ENCODE measurements around the gene TMEM108.
A peak's percentile ranks its signal among the peaks of the same experiment; 100 is the strongest.

TMEM108 gene

DNA sequence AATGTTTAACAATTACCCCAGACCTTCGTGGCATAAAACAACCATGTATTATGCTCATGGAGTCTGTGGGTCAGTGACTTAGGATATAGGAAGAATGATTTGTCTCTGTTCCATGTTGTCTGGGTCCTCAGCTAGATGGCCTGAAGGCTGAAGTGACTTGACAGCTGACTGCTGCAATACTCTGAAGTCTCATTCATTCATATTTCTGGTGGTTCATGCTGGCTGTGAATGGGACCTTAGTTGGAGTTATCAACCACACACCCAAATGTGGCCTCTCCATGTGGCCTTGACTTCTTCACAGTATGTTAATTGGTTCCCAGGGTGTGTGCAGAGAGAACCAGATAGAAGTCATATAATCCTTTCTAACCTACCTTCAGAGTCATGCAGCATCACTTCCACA is 216.5 kb downstream of the TMEM108 start (continued):
- TF ChIP-seq, protein P1, sequence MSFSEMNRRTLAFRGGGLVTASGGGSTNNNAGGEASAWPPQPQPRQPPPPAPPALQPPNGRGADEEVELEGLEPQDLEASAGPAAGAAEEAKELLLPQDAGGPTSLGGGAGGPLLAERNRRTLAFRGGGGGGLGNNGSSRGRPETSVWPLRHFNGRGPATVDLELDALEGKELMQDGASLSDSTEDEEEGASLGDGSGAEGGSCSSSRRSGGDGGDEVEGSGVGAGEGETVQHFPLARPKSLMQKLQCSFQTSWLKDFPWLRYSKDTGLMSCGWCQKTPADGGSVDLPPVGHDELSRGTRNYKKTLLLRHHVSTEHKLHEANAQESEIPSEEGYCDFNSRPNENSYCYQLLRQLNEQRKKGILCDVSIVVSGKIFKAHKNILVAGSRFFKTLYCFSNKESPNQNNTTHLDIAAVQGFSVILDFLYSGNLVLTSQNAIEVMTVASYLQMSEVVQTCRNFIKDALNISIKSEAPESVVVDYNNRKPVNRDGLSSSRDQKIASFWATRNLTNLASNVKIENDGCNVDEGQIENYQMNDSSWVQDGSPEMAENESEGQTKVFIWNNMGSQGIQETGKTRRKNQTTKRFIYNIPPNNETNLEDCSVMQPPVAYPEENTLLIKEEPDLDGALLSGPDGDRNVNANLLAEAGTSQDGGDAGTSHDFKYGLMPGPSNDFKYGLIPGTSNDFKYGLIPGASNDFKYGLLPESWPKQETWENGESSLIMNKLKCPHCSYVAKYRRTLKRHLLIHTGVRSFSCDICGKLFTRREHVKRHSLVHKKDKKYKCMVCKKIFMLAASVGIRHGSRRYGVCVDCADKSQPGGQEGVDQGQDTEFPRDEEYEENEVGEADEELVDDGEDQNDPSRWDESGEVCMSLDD (tag by site-specific recombination; IDR thresholded peaks at IDR 0.05) = no peak

DNA sequence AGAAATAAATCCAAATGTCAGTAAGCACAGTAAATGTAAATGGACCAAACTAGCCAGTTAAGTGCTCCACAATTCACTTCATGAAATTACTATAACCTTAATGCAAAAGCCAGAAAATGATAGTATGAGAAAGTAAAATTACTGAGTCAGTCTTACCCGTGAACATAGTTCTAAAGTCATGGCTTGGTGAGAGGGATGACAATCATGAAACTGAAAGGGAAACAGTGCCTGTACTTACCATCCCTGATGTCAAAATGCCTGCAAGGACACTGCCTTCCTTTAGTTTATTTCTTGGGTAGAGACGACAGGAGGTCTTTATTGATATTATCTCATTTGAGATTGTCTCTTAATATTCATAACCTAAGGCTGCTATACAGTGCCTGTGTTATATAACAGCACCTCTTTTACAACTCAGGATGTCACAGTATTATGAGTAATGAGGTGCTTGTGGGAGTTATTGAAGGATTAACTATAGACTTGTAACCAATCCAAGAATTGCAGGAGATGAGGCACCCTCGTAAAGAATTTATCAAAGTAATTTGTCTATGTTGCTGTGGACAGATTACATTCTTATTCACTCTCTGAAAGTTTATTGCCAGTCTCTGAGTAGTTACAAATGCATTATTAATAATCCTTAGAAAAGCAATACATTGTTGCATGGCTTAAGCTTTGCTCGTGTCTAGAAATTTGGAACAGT is 218.7 kb downstream of the TMEM108 start:
- H3K36me3 ChIP-seq (ENCODE audit: control insufficient read depth in 2 of 2, insufficient read depth in 1 of 2, low read length in 2 of 2) = no peaks in the 10 kb centered on the region
- CTCF ChIA-PET = interaction anchor here (1.3 kb wide), 1 partner anchor 18 kb away, joined by 3 read pairs; no protein-coding TSS in a partner anchor
- H3K27ac ChIP-seq (ENCODE audit: extremely low read depth, low read depth, low read length) = no peak overlapping the region
- H3K9me3 ChIP-seq (ENCODE audit: control insufficient read depth, insufficient read depth, low read depth, low read length) = no peaks in the 10 kb centered on the region
- POLR2A ChIA-PET = no interaction called here
- H3K4me3 ChIP-seq (ENCODE audit: low read depth, low read length) = no peak overlapping the region
- H3K4me1 ChIP-seq (ENCODE audit: control insufficient read depth, insufficient read depth, low read length) = no peaks in the 10 kb centered on the region
- TF ChIP-seq, protein P2, sequence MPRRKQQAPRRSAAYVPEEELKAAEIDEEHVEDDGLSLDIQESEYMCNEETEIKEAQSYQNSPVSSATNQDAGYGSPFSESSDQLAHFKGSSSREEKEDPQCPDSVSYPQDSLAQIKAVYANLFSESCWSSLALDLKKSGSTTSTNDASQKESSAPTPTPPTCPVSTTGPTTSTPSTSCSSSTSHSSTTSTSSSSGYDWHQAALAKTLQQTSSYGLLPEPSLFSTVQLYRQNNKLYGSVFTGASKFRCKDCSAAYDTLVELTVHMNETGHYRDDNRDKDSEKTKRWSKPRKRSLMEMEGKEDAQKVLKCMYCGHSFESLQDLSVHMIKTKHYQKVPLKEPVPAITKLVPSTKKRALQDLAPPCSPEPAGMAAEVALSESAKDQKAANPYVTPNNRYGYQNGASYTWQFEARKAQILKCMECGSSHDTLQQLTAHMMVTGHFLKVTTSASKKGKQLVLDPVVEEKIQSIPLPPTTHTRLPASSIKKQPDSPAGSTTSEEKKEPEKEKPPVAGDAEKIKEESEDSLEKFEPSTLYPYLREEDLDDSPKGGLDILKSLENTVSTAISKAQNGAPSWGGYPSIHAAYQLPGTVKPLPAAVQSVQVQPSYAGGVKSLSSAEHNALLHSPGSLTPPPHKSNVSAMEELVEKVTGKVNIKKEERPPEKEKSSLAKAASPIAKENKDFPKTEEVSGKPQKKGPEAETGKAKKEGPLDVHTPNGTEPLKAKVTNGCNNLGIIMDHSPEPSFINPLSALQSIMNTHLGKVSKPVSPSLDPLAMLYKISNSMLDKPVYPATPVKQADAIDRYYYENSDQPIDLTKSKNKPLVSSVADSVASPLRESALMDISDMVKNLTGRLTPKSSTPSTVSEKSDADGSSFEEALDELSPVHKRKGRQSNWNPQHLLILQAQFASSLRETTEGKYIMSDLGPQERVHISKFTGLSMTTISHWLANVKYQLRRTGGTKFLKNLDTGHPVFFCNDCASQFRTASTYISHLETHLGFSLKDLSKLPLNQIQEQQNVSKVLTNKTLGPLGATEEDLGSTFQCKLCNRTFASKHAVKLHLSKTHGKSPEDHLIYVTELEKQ (tag by site-specific recombination; IDR thresholded peaks at IDR 0.05; ENCODE audit: borderline replicate concordance) = 0 out of 2 replicates have a peak, but pooled peaks have one; percentile 64
- TF ChIP-seq OSR2 (tag by site-specific recombination; IDR thresholded peaks at IDR 0.05) = peak; percentile 49; the same call in 1 of the 2 replicates
- TF ChIP-seq, protein P3, sequence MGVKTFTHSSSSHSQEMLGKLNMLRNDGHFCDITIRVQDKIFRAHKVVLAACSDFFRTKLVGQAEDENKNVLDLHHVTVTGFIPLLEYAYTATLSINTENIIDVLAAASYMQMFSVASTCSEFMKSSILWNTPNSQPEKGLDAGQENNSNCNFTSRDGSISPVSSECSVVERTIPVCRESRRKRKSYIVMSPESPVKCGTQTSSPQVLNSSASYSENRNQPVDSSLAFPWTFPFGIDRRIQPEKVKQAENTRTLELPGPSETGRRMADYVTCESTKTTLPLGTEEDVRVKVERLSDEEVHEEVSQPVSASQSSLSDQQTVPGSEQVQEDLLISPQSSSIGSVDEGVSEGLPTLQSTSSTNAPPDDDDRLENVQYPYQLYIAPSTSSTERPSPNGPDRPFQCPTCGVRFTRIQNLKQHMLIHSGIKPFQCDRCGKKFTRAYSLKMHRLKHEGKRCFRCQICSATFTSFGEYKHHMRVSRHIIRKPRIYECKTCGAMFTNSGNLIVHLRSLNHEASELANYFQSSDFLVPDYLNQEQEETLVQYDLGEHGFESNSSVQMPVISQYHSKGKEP (tag by site-specific recombination; IDR thresholded peaks at IDR 0.05) = peak; percentile 64; the same call in 1 of the 2 replicates
- peak; percentile 62; the same call in 1 of the 2 replicates for TF ChIP-seq FEZF1 (tag by site-specific recombination; IDR thresholded peaks at IDR 0.05)
- TF ChIP-seq SCRT1 (tag by site-specific recombination; IDR thresholded peaks at IDR 0.05; ENCODE audit: borderline replicate concordance) = peak; percentile 17; the same call in 1 of the 2 replicates
- TF ChIP-seq, protein P4, sequence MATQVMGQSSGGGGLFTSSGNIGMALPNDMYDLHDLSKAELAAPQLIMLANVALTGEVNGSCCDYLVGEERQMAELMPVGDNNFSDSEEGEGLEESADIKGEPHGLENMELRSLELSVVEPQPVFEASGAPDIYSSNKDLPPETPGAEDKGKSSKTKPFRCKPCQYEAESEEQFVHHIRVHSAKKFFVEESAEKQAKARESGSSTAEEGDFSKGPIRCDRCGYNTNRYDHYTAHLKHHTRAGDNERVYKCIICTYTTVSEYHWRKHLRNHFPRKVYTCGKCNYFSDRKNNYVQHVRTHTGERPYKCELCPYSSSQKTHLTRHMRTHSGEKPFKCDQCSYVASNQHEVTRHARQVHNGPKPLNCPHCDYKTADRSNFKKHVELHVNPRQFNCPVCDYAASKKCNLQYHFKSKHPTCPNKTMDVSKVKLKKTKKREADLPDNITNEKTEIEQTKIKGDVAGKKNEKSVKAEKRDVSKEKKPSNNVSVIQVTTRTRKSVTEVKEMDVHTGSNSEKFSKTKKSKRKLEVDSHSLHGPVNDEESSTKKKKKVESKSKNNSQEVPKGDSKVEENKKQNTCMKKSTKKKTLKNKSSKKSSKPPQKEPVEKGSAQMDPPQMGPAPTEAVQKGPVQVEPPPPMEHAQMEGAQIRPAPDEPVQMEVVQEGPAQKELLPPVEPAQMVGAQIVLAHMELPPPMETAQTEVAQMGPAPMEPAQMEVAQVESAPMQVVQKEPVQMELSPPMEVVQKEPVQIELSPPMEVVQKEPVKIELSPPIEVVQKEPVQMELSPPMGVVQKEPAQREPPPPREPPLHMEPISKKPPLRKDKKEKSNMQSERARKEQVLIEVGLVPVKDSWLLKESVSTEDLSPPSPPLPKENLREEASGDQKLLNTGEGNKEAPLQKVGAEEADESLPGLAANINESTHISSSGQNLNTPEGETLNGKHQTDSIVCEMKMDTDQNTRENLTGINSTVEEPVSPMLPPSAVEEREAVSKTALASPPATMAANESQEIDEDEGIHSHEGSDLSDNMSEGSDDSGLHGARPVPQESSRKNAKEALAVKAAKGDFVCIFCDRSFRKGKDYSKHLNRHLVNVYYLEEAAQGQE (tag by site-specific recombination; IDR thresholded peaks at IDR 0.05) = no peak
- peak; percentile 24; the same call in 1 of the 2 replicates for TF ChIP-seq SP2 (tag by site-specific recombination; IDR thresholded peaks at IDR 0.05)
- TF ChIP-seq ZNF23 (tag by site-specific recombination; IDR thresholded peaks at IDR 0.05; ENCODE audit: borderline replicate concordance) = no peak
- no peak for TF ChIP-seq KLF9 (tag by site-specific recombination; IDR thresholded peaks at IDR 0.05; ENCODE audit: low read depth)
- TF ChIP-seq, protein P5, sequence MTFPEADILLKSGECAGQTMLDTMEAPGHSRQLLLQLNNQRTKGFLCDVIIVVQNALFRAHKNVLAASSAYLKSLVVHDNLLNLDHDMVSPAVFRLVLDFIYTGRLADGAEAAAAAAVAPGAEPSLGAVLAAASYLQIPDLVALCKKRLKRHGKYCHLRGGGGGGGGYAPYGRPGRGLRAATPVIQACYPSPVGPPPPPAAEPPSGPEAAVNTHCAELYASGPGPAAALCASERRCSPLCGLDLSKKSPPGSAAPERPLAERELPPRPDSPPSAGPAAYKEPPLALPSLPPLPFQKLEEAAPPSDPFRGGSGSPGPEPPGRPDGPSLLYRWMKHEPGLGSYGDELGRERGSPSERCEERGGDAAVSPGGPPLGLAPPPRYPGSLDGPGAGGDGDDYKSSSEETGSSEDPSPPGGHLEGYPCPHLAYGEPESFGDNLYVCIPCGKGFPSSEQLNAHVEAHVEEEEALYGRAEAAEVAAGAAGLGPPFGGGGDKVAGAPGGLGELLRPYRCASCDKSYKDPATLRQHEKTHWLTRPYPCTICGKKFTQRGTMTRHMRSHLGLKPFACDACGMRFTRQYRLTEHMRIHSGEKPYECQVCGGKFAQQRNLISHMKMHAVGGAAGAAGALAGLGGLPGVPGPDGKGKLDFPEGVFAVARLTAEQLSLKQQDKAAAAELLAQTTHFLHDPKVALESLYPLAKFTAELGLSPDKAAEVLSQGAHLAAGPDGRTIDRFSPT (tag by site-specific recombination; IDR thresholded peaks at IDR 0.05) = 0 out of 2 replicates have a peak, but pooled peaks have one; percentile 20
- TF ChIP-seq, protein P6, sequence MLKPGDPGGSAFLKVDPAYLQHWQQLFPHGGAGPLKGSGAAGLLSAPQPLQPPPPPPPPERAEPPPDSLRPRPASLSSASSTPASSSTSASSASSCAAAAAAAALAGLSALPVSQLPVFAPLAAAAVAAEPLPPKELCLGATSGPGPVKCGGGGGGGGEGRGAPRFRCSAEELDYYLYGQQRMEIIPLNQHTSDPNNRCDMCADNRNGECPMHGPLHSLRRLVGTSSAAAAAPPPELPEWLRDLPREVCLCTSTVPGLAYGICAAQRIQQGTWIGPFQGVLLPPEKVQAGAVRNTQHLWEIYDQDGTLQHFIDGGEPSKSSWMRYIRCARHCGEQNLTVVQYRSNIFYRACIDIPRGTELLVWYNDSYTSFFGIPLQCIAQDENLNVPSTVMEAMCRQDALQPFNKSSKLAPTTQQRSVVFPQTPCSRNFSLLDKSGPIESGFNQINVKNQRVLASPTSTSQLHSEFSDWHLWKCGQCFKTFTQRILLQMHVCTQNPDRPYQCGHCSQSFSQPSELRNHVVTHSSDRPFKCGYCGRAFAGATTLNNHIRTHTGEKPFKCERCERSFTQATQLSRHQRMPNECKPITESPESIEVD (tag by site-specific recombination; IDR thresholded peaks at IDR 0.05) = peak; percentile 60; the same call in 1 of the 2 replicates
- TF ChIP-seq ZNF843 (tag by site-specific recombination; IDR thresholded peaks at IDR 0.05) = peak; percentile 78
- TF ChIP-seq ZSCAN30 (tag by site-specific recombination; IDR thresholded peaks at IDR 0.05) = no peak
- TF ChIP-seq ZFP41 (tag by site-specific recombination; IDR thresholded peaks at IDR 0.05; ENCODE audit: borderline replicate concordance) = no peak
- no peak for TF ChIP-seq ZNF175 (tag by site-specific recombination; IDR thresholded peaks at IDR 0.05)

Measured in HEK293 (cell line).